HG03521 (cell line): ENCODE measurements around the gene SMIM23.

ENCODE experiments used
- ATAC-seq: cut with Tn5 transposase; IDR thresholded peaks from one replicate; pipeline ENCODE4 v1.9.1; 2021; ENCODE audit warnings: mild to moderate bottlenecking, moderate library complexity; ENCODE audit not compliant: unreplicated experiment

SMIM23 gene

DNA sequence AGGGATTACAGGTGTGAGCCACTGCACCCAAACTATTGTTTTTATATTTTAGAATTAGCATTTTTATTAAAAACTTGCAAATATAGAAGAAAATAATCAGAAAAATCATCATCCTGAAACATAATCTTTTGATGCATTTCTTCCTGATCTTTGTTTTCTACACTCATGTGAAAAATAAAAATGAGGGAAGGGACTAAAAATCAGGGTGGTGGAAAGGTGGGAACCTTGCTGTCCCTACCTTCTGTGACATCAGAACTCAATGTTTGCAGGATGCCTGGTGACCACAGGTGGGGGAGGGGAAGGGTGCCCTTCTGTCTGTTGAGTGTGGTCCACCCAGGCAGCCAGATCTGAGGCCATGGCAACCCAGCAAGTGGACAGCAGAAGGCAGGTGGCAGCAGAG is at the start of gene SMIM23:
Gene SMIM23, plus strand, starts transcription at position 301 of the 400 bp plus-strand sequence. Its CDS starts 55 bp downstream, at position 356.
- ATAC-seq = no peak

DNA sequence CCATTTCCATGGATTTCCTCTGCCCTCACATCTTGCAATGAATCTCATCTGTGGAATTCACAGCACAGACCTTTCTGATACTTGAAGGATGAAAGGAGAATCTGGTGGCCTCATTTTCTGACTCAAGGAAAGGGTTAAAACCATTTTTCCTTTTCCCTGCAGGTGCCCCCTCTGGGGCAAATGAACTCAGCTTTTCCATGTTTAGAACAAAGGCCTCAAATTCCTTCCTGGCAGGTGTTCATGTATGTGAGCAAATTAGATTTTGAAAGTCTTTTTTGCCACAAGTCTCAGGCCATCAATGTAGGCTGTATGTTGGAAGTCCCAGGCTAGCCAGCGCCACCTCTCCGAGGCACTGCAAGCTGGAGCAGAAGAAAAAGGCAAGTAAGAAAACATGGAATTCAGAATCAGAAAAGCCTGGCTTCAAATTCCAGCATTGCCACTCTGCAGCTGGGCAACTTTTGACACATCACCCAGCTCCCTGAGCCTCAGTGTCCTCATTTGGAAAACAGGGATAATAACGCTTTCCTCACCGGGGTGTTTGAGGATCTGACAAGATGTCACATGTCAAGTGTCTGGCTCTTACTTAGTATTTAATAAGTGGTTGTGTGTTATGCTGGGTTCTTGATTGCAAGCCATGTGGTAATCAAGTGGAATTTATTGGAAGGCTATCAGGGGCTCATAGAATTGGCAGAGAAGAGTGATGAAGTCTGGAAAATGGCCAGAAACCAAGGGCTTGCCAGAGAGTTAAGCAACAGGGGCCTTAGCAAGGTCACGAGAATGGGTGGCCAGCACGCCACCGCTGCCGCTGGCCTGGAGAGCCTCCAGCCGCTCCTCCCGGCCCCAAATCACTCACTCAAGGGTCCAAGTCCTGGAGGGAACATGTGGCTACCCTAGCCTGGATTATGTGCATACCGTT is 48.4 kb upstream of the SMIM23 start:
- no peak for ATAC-seq

DNA sequence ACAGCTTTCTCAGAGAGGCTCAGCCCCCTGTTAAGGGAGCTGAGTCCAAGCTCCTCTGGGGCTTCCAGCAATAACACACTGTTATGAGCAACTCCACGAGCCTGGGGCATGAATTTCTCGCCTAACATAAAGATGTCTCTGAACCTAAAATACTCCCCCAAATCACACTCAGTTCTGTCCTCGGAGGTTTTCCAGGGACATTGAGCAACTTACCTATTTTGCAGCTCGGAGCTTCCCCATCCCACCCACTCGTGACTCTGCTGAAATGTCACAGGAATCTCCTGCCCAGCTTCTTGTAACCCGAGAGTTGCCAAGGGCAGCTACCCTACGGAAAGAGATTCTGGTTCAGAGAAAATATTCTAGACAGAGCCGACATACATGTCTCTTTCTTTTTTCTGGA is 47.1 kb upstream of the SMIM23 start:
- no peak for ATAC-seq

DNA sequence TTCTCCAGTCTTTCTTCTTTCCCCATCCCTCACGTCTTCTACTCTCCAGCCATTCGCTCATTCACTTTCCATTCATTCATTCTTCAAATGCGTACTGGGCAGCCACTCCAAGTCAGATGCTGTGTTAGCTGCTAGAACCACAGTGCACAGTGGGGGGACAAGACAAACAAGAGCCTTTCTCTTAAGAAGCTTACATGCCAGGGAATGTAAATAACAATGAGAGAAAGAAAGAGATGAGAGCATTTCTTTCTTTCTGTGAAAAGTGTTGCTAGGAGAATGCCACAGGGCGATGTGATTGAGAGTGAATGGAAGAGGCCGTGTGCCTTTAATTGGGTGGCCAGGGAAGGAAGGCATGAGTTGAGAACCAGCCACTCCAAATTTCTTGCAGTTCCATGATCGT is 46.3 kb upstream of the SMIM23 start:
- ATAC-seq = no peak

DNA sequence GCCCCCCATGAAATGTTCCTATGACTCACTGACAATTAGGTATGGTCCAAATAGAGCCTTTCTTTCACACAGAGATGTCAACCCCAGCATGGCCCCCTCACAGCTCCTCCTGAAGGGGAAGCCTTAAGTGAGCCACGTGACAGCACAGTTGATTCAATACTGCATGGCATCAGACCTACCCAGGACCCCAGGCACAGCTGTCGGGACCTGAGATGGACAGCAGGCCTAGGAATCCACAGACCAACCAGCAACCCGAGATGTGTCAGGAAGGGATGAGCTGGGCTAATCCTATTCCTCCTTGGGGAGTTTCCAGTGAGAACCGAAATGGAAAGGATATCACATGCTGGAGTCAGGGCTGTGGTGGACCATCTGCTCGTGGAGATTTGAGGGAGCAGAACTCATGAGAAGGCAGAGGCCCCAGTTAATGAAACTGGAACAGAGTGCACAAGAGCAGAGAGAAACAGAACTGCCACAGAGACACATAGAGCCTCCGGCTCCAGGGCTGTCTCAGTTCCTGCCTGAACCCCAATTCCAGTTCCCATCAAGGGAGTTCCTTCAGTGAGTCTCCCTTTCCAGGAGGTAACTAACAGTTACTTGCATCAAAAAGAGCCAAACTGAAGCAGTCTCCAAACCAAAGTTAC is 42.1 kb upstream of the SMIM23 start:
- ATAC-seq = no peak

DNA sequence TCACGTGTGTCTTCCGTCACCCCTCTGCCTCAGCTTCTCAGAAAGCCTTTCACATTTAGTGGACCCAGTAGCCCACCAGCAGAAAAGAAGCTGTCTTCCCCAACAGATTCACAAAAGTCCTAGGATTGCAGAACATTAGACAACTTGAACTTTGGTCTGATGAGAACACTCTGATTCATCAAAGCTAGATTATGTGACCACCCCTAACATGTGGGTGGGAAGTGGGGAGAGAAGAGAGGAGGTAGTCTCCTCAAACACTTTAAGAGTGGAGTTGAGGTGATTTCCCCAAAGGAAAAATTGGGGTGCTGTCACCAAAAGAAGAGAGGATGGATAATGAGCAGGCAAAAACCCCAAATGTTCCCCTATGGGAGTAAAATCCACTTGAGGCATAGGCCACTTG is 41.4 kb upstream of the SMIM23 start:
- ATAC-seq = no peak

DNA sequence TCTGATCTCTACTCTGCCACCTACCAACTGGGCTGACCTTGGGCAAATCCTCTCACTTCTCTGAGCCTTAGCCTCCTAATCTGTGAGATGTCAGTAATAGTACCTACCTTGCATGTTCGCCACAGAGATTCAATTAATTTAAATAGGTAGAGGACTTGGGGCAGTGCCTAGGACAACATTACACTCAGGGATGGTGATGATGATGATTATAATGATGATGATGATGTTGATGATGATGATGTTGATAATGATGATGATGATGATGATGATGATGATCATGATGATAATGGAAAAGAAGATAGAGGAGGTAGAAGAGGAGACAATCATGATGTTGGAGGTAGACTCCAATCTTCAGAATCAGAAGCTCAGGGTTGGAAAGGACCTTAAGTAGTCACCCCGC is 40.7 kb upstream of the SMIM23 start:
- ATAC-seq = no peak

DNA sequence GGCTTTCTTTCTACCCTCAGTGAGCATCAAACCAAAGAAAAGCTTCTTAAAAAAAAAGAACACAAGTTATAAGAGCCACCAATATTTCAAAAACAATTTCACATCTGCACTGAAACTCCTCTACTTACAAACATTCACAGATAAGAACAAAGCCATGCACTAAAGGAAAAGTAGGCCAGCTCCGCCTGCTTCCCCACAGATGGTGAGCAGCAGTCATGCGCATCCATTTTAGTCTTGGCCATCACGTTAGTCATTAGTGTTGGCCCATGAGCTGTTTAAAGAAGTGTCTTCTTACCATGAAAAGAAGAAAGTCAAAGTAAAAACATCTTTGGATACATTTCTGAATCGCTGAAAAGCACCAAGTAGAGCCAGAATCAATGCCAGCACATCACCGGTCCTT is 40.0 kb upstream of the SMIM23 start:
- no peak for ATAC-seq

DNA sequence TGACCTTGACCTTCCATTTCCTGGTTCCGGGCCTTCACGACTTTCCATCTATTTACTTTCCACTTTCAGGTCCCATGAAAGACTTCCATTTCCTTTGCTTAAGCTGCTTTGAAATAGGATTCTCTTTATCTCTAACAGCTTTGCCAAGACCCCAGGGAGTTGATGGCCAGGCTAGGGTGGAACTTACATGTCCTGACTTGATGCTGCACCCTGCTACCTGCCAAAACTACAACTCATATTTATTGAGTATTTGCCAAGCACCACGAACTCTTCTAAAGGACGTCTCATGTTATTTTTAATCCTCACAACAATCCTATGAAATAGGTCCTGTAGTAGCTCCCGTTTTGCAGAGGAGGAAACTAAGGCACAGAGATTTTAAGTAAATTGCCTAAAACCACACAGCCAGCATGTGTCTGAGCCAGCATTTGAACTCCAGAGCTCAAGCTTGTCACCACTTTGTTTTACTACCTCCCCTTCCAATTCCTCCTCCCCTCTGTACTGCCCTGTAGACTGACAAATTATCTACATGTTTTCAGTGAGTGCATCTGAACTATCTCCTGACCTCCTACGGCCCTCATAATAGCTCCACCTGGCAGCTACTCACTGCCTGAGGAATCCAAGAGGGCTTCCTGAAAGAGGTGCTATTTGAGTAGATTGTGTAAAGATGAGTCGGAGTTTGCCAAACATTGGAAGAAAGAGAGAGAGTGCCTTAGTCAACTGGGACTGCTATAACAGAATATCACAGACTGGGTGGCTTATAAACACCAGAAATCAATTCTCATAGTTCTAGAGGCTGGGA is 38.4 kb upstream of the SMIM23 start:
- no peak for ATAC-seq

DNA sequence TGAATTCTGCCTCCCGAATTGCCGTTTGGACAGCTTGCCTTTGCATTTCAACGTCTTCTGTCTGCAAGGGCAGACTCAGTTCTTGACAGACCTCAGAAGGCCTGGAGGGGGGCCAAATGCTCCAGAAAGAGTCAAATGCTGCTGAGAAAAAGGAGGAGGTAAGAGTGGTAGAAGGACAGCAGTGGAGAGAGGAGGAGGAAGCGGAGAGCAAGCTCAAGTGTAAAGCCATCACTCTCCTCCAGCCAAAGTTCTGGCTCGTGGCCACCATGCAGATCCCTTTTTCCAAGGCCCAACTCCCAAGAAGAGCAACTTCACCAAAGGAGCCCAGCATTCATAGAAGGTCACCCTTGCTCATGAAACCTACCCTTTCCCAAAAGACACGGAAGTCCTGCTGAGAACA is 36.9 kb upstream of the SMIM23 start:
- ATAC-seq = no peak

DNA sequence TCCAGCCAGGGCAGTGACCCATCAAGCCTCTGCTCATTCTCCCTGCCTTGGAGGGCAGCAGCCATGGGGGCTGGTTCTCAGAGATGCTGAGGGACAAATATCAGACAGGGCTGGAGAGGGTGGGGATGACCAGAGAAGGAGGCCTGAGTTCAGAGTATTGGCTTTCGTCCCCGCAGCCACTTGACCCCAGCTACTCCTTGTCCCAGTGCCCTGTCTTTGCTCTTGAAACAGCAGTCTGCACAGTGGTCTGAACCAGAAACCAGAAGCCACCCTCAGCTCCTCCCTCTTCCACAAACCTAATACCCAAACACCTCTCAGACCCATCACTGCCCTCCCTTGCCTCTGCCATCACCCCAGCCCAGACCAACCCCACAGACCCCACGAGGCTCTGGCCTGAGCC is 36.3 kb upstream of the SMIM23 start:
- no peak for ATAC-seq

DNA sequence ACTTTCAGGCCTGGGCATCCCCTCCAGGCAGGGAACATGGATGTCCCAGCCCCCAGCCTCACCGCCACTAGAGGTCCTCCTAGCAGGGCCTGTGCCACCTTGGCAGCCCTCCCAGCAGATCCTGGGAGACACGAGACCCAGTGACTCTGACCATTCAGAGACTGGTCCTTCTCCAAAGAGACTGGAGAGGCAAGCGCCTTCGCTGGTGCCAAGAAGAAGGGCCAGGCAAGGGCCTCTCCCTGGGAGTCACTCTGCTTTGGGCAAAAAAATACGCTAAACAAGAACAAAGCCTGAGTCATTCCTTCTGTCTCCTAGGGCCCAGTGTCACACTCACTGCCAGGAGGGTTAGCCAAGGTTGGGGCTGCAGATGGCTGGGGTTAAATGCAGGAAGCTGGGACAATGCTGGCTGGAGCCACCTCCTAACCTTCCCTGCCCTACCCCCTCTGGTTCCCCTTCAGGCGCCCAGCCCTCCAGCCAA is 35.3 kb upstream of the SMIM23 start:
- no peak for ATAC-seq

DNA sequence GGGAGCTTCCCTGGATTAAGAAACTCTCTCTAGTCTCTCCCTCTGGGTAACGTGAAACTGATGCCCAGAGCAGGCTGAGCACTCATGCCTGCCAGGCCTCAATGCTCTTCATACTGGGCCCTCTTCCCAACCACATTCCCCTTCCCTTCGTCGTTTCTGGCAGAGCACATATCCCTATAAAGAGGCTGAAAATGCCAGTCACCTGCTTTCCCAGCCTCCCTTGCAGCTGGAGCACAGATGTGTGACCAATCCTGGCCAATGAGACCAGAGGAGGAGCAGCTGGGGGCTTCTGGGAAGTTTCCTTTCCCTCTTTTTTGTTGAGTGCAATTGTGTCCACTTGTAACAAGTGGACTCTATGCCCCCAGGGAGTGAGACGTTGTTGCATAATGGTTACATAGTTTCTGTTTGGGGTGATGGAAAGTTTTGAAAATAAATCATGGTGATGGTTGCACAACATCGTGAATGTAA is 30.2 kb upstream of the SMIM23 start:
- no peak for ATAC-seq

DNA sequence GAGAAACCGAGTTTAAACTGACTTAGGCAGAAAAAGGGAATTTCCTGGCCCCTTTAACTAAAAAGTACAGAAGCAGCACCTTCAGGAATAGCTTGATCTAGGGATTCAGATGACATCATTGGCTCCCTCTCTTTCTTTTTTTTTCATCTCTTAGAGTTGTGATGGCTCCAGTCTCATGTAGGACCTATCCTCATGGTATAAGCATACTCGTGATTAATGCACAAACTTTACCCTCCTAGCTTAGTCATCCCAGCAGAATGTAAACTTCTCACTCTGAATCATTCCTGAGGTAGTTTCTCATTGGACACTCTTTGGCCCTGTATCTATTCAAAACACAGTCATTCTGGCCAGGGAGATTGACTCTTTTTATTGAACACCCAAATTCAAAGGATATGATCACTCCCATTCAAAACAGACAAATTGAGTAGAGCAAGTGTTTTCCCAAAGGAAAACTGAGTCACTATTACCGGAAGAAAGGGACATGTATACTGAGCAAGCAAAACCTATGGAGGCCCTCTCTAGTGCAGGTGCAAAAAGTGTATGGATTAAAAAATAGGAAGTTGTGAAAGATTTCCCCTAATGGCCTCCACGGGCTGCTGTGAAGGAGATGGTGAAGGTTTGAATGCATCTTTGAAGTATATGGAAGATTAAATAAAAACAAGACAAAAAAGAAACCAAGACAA is 27.6 kb upstream of the SMIM23 start:
- ATAC-seq = no peak

DNA sequence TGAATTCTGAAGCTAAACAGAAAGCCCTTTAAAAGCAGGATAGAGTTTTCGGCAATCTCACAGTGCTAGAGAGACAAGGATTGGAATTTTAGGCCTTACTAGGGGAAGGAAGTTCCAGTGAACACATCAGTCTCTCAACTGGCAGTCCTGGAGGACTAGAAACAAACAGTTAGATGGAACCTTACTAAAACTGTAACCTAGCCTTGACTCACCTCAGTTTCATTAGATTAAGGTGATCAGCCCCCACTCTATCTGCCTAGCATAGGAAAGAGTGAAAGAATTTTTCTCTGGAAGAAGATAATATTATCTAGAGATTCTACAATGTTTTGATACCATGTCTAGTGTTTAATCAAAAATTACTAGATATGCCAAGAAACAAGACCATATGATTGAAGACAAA is 25.8 kb upstream of the SMIM23 start:
- ATAC-seq = no peak

DNA sequence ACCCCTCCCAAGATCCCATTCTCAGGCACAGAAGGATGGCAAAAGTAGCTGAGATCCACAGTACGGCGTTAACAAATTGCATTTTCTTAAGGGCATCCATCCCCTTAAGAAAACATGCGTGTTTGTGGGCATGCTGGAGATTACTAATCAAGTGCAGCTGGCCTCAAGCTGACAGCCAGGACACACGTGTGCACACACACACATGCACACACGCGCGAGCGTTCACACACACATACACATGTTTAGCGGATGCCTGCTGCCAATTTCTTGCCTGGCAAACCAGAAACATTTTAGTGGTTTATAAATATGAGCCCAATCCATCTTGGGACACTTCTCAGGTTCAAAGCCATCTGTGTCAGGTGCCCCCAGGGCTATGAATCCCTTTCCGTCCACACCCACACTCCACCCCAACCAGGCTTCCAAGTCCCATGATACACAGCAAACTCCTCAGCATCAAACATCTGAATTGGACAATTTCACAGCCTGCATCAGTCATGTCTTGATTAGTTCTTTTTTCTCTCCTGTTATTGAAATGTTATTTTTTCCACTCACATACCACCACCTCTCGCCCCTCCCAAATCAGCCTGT is 23.5 kb upstream of the SMIM23 start:
- ATAC-seq = no peak

DNA sequence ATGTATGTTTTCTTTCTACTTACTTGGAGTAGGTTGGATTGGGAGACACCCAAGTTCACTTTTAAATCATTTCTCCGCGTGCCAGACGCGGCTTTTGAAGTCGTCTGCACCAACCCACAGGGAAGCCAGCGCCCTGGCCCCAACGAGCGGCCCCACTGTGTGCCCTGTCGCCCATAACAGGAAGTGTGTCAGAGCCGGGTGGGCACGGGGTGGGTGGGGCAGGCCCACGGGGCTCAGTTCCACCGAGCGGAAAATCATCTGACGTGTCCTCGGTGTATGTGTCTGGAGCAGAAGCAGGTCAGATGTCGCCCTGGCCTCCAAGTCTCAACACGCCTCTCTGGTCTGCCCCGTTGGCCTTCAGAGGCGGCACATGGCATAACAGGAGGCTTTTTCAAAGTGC is 22.7 kb upstream of the SMIM23 start:
- ATAC-seq = no peak

DNA sequence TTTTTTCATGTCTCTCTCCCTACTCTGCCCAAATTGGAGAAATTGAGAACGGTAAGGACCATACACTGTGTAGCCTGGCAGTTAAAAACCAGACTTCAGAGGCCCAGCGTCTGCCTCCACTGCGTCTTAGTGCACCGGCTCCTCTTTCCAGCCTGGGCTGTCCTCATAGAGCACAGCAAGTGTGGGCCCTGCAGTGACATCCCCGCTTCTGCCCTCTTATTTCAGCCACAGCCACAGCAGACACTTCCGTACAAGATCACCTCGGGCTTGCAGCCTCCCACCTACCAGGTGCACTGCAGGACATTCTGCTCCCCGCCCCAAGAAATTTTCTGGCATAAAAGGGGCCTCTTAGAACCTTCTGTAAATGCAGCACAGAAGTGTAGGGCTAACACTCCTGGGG is 21.4 kb upstream of the SMIM23 start:
- ATAC-seq = no peak

DNA sequence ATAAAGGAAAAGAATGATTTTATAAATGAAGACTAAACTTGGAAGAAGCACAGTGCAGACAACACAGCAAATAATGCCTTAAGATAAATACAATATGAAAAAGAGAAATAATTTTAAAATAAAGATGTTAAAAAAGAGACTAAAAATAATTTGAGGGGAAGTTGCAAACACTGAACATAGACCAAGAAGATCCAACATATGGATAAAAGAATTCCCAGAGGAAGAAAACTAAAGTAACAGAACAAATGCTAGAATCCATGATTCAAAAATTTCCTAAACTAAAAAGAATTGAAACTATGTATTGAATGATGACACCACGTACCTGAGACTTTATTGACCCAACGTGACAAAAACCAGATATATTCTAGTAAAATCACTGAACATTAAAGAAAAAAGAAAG is 18.7 kb upstream of the SMIM23 start:
- no peak for ATAC-seq

DNA sequence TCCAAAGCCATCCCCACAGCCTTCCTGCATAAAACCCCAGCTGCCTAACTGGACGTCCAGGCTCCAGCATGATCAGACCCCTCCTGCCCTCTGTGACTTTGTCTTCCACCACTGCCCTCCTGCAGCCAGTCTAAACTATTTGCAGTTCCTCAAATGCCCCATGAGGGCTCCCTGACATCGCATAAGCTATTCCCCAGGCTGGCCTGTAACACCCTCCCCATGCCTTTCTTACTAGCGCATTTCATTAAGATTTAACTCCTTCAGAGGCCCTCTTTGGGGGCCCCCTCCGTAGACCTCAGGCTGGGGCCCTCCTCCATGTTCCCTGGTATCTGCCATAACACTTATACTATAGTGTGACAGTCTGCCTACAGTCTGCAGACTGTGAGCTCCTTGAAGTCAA is 15.5 kb upstream of the SMIM23 start:
- no peak for ATAC-seq
